ENCODE measurements around the gene BMPR1B.

BMPR1B gene

DNA sequence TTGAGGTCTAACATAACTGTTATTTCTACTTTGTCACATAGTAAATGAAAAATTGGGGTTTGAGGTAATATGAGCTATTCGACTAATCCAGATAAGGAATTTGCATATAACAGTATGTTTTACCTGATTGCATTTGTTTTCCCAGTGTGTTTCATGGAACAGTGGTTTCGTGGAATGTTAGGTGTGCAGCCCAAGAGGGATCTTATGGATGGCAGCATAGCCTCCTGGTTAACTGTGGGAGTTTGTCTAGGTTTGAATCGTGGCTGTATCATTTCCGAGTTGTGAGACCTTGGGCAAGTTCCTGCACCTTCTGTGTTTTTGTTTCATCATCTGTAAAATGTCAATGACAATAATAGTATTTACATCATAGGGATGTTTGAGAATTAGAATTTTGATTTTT, 7.9 kb downstream of the BMPR1B start:
- Mint-ChIP-seq H3K9me3 (no peaks in the 10 kb centered on the region), H3K4me3 (no peak overlapping the region), H3K4me1 (no peaks in the 10 kb centered on the region), H3K27ac (ENCODE audit: low read depth) (no peak overlapping the region), H3K36me3 (ENCODE audit: insufficient read depth) (no peaks in the 10 kb centered on the region), H3K27me3 (peaks cover 37% of the 10 kb centered on the region)
- ATAC-seq (replicated peaks; ENCODE audit: extremely low read depth, poor library complexity, severe bottlenecking) (no peak), DNase-seq (ENCODE audit: low spot score in 2 of 2) (no peak)

GRCh38 chr4:94766856-94767255, 9.1 kb downstream of the BMPR1B start:
- H3K4me1 Mint-ChIP-seq: no peaks in the 10 kb centered on the region
- no peak overlapping the region for H3K4me3 Mint-ChIP-seq
- DNase-seq (ENCODE audit: low spot score in 2 of 2): no peak

GRCh38 chr4:94767446-94767845, 9.7 kb downstream of the BMPR1B start:
- H3K4me3 Mint-ChIP-seq: no peak overlapping the region
- no peaks in the 10 kb centered on the region for H3K9me3 Mint-ChIP-seq
- ATAC-seq (replicated peaks; ENCODE audit: extremely low read depth, poor library complexity, severe bottlenecking) (no peak), DNase-seq (ENCODE audit: low spot score in 2 of 2) (no peak)
- H3K27me3 Mint-ChIP-seq: peaks cover 19% of the 10 kb centered on the region
- no peaks in the 10 kb centered on the region for H3K4me1 Mint-ChIP-seq
- H3K36me3 Mint-ChIP-seq (ENCODE audit: insufficient read depth): no peaks in the 10 kb centered on the region
- no peak overlapping the region for H3K27ac Mint-ChIP-seq (ENCODE audit: low read depth)

More at GRCh38 chr4:94766856-94767255, 9.1 kb downstream of the BMPR1B start:
- no peak for ATAC-seq (replicated peaks; ENCODE audit: extremely low read depth, poor library complexity, severe bottlenecking)
- H3K9me3 Mint-ChIP-seq: no peaks in the 10 kb centered on the region
- H3K27me3 Mint-ChIP-seq: peaks cover 25% of the 10 kb centered on the region
- no peak overlapping the region for H3K27ac Mint-ChIP-seq (ENCODE audit: low read depth)
- no peaks in the 10 kb centered on the region for H3K36me3 Mint-ChIP-seq (ENCODE audit: insufficient read depth)

GRCh38 chr4:94782707-94783106, 25.0 kb downstream of the BMPR1B start:
- no peaks in the 10 kb centered on the region for H3K27me3 Mint-ChIP-seq
- no peak overlapping the region for H3K4me3 Mint-ChIP-seq
- DNase-seq (ENCODE audit: low spot score in 2 of 2): no peak
- no peak overlapping the region for H3K27ac Mint-ChIP-seq (ENCODE audit: low read depth)
- no peaks in the 10 kb centered on the region for H3K36me3 Mint-ChIP-seq (ENCODE audit: insufficient read depth)
- peaks cover 17% of the 10 kb centered on the region for H3K9me3 Mint-ChIP-seq
- ATAC-seq (replicated peaks; ENCODE audit: extremely low read depth, poor library complexity, severe bottlenecking): no peak
- no peaks in the 10 kb centered on the region for H3K4me1 Mint-ChIP-seq

- DNase-seq (ENCODE audit: low spot score in 2 of 2) (no peak), ATAC-seq (replicated peaks; ENCODE audit: extremely low read depth, poor library complexity, severe bottlenecking) (no peak)
- no peaks in the 10 kb centered on the region for H3K4me1 Mint-ChIP-seq
- H3K36me3 Mint-ChIP-seq (ENCODE audit: insufficient read depth): no peaks in the 10 kb centered on the region
- peaks cover 2% of the 10 kb centered on the region for H3K9me3 Mint-ChIP-seq
- H3K4me3 Mint-ChIP-seq: no peak overlapping the region
- H3K27ac Mint-ChIP-seq (ENCODE audit: low read depth): no peak overlapping the region
- H3K27me3 Mint-ChIP-seq: no peaks in the 10 kb centered on the region
Observed at GRCh38 chr4:94791701-94792100, 33.9 kb downstream of the BMPR1B start.

GRCh38 chr4:94798808-94799207, 41.1 kb downstream of the BMPR1B start:
- H3K36me3 Mint-ChIP-seq (ENCODE audit: insufficient read depth): no peaks in the 10 kb centered on the region
- ATAC-seq (replicated peaks; ENCODE audit: extremely low read depth, poor library complexity, severe bottlenecking) (no peak), DNase-seq (ENCODE audit: low spot score in 2 of 2) (no peak)
- H3K9me3 Mint-ChIP-seq: peaks cover 5% of the 10 kb centered on the region
- H3K27me3 Mint-ChIP-seq: no peaks in the 10 kb centered on the region
- no peak overlapping the region for H3K27ac Mint-ChIP-seq (ENCODE audit: low read depth)
- H3K4me3 Mint-ChIP-seq: no peak overlapping the region
- H3K4me1 Mint-ChIP-seq: no peaks in the 10 kb centered on the region

DNA sequence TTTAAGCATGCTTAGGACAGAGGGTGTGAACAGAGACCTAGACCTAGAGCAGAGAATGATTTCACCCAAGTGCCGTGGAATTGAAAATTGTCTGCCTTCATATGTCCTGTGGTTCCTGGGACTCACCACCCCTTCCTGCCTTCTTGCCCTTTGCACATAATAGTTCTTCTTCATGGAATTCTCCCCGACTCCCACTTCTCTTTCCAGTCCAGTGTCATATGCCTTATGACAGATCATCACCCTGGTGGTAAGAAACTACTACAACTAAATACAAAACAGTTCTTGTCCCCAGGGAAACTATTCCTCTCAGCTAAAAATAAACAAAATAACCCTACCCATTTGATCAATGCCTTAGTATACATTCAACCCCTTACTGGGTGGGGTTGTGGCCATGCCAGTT, 43.3 kb downstream of the BMPR1B start:
- Mint-ChIP-seq H3K27me3 (no peaks in the 10 kb centered on the region), H3K36me3 (ENCODE audit: insufficient read depth) (no peaks in the 10 kb centered on the region), H3K9me3 (peaks cover 5% of the 10 kb centered on the region), H3K4me3 (no peak overlapping the region), H3K27ac (ENCODE audit: low read depth) (no peak overlapping the region), H3K4me1 (no peaks in the 10 kb centered on the region)
- DNase-seq (ENCODE audit: low spot score in 2 of 2) (no peak), ATAC-seq (replicated peaks; ENCODE audit: extremely low read depth, poor library complexity, severe bottlenecking) (no peak)

GRCh38 chr4:94802091-94802490, 44.3 kb downstream of the BMPR1B start:
- no peak for ATAC-seq (replicated peaks; ENCODE audit: extremely low read depth, poor library complexity, severe bottlenecking)
- H3K4me1 Mint-ChIP-seq: no peaks in the 10 kb centered on the region
- no peaks in the 10 kb centered on the region for H3K36me3 Mint-ChIP-seq (ENCODE audit: insufficient read depth)
- no peak overlapping the region for H3K27ac Mint-ChIP-seq (ENCODE audit: low read depth)
- H3K4me3 Mint-ChIP-seq: no peak overlapping the region
- DNase-seq (ENCODE audit: low spot score in 2 of 2): no peak
- no peaks in the 10 kb centered on the region for H3K9me3 Mint-ChIP-seq
- H3K27me3 Mint-ChIP-seq: no peaks in the 10 kb centered on the region

DNA sequence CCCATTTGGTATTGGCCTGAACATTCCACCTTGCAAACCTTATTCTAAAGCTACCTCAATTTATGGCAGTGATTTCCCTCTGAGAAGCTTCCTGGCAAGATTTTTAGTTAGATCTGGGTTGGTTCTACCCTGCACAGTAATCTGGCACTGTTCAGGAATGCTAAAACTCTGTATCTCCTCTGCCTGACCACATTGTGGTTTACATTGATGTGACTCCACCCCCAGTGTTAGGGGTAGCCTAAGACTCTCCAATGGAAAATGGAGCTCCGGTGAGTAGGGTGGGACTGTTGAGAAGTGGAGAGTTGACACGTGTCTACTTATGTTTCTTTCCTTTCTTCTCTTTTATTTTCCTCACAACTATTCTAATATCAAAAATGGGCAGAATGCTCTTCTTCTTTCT, 45.4 kb downstream of the BMPR1B start:
- Mint-ChIP-seq H3K4me1 (no peaks in the 10 kb centered on the region), H3K27ac (ENCODE audit: low read depth) (no peak overlapping the region), H3K4me3 (no peak overlapping the region), H3K9me3 (no peaks in the 10 kb centered on the region), H3K36me3 (ENCODE audit: insufficient read depth) (no peaks in the 10 kb centered on the region), H3K27me3 (no peaks in the 10 kb centered on the region)
- DNase-seq (ENCODE audit: low spot score in 2 of 2) (no peak), ATAC-seq (replicated peaks; ENCODE audit: extremely low read depth, poor library complexity, severe bottlenecking) (no peak)

GRCh38 chr4:94804650-94805049, 46.9 kb downstream of the BMPR1B start:
- H3K36me3 Mint-ChIP-seq (ENCODE audit: insufficient read depth): no peaks in the 10 kb centered on the region
- no peaks in the 10 kb centered on the region for H3K27me3 Mint-ChIP-seq
- DNase-seq (ENCODE audit: low spot score in 2 of 2): no peak
- no peaks in the 10 kb centered on the region for H3K9me3 Mint-ChIP-seq
- H3K27ac Mint-ChIP-seq (ENCODE audit: low read depth): no peak overlapping the region
- no peak for ATAC-seq (replicated peaks; ENCODE audit: extremely low read depth, poor library complexity, severe bottlenecking)
- H3K4me3 Mint-ChIP-seq: no peak overlapping the region
- no peaks in the 10 kb centered on the region for H3K4me1 Mint-ChIP-seq

DNA sequence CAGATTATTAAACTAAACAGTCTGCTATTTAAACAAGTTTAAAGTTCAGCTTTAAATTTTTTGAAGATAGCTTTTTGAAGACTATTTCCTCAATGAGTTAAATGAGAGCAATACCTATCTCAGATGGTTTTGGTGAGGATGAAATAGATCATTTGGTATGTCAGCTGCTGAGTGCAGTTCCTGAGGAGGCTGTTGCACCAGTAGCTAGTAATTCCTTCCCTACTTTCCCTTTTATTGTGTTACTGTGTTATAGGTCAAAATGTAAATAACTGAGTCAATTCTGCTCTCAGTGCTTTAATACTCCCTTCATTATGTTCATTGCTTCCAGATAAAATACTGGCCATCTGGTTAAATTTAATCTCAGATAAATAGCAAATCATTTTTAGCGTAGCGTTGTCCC, 48.6 kb downstream of the BMPR1B start:
- no peak overlapping the region for H3K4me3 Mint-ChIP-seq

DNA sequence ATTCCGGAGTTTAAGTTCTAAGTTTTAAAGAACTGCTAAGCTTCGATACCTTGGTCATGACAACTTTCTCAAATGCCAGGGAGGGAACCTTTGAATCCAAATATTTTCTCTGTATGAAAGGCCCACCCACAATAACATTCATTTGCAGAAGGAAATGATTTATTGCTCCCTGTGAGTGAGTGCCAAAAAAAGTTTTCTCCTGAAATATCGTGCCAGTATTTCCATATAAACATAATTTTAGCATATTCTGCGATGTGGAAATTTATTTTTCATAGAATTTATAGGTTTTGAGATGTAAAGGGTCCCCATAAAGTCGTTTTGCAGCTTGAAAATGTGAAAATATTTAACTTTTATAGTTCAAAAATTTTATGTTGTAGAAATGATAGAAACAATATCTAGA, 53.9 kb downstream of the BMPR1B start:
- DNase-seq (ENCODE audit: low spot score in 2 of 2): no peak
- H3K9me3 Mint-ChIP-seq: no peaks in the 10 kb centered on the region
- no peaks in the 10 kb centered on the region for H3K36me3 Mint-ChIP-seq (ENCODE audit: insufficient read depth)
- H3K27me3 Mint-ChIP-seq: no peaks in the 10 kb centered on the region
- ATAC-seq (replicated peaks; ENCODE audit: extremely low read depth, poor library complexity, severe bottlenecking): no peak
- H3K4me3 Mint-ChIP-seq: no peak overlapping the region
- H3K27ac Mint-ChIP-seq (ENCODE audit: low read depth): no peak overlapping the region
- no peaks in the 10 kb centered on the region for H3K4me1 Mint-ChIP-seq

More for the DNA sequence above, 48.6 kb downstream of the BMPR1B start:
- ATAC-seq (replicated peaks; ENCODE audit: extremely low read depth, poor library complexity, severe bottlenecking) (no peak), DNase-seq (ENCODE audit: low spot score in 2 of 2) (no peak)
- H3K27me3 Mint-ChIP-seq: no peaks in the 10 kb centered on the region
- no peaks in the 10 kb centered on the region for H3K36me3 Mint-ChIP-seq (ENCODE audit: insufficient read depth)
- H3K4me1 Mint-ChIP-seq: no peaks in the 10 kb centered on the region
- H3K27ac Mint-ChIP-seq (ENCODE audit: low read depth): no peak overlapping the region
- H3K9me3 Mint-ChIP-seq: no peaks in the 10 kb centered on the region

GRCh38 chr4:94813221-94813620, 55.5 kb downstream of the BMPR1B start:
- H3K27me3 Mint-ChIP-seq: no peaks in the 10 kb centered on the region
- H3K4me1 Mint-ChIP-seq: no peaks in the 10 kb centered on the region
- no peak overlapping the region for H3K4me3 Mint-ChIP-seq
- H3K9me3 Mint-ChIP-seq: no peaks in the 10 kb centered on the region
- DNase-seq (ENCODE audit: low spot score in 2 of 2) (no peak), ATAC-seq (replicated peaks; ENCODE audit: extremely low read depth, poor library complexity, severe bottlenecking) (no peak)
- H3K27ac Mint-ChIP-seq (ENCODE audit: low read depth): no peak overlapping the region
- H3K36me3 Mint-ChIP-seq (ENCODE audit: insufficient read depth): no peaks in the 10 kb centered on the region

- Mint-ChIP-seq H3K27me3 (no peaks in the 10 kb centered on the region), H3K4me1 (no peaks in the 10 kb centered on the region), H3K36me3 (ENCODE audit: insufficient read depth) (no peaks in the 10 kb centered on the region), H3K9me3 (no peaks in the 10 kb centered on the region), H3K27ac (ENCODE audit: low read depth) (no peak overlapping the region), H3K4me3 (no peak overlapping the region)
- ATAC-seq (replicated peaks; ENCODE audit: extremely low read depth, poor library complexity, severe bottlenecking) (no peak), DNase-seq (ENCODE audit: low spot score in 2 of 2) (no peak)
Observed at GRCh38 chr4:94814237-94814636, 56.5 kb downstream of the BMPR1B start.

All from central memory CD8-positive, alpha-beta T cell (primary cell).